ENCODE measurements around the gene NUP210.
"Not testable (repeated sequence)": the region's sequence is repeated elsewhere in the genome, so short reads cannot be mapped to it uniquely, and the experiment has no call there.

The NUP210 gene

DNA sequence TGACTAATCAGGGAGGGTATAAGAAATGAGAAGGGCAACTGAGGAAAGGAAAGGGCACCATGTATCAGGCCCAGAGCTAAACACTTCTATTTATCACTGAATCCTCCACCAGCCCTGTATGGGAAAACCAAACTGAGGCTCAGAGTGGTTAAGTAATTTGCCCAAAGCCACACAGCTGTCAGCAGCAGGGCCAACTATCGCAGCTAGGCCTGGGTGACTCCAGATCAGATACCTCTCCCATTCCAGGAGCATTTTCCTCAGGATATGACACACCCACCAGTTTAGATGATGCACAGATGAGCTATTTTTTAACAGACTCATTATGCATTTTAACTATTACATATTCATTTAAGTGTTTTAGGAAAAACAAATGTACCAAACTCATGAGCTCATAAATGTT lies 14.5 kb downstream of the NUP210 start:
- DNase-seq: no peak

- no peak for DNase-seq
Measured at GRCh38 chr3:13404626-13405452, 15.3 kb downstream of the NUP210 start.

- DNase-seq: no peak
Measured at GRCh38 chr3:13403847-13404246, 16.3 kb downstream of the NUP210 start.

DNA sequence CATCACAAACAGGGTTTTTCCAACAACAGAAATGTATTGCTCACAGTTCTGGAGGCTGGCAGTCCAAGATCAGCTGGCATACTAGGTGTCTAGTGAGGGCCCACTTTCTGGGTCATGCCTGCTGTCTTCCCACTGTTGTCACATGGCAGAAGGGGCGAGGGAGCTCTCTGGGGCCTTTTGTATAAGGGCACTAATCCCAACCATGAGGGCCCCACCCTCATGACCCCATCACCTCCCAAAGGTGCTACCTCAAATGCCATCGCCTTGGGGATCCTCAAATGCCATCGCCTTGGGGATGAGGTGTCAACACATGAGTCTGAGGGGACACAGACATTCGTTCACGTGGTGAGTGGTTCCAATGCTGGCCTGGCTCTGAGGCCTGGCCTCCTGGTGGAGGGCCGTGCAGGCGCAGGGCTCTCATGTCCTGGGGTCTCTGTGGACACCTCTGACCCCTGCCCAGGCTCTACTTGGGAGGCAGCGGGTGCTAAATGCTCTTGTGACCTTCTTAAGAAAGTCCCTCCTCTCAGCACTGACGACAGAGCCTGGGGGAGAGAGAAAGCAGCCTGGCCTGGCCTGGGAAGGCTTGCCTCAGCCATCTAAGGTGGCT lies 16.8 kb downstream of the NUP210 start:
- no peak for DNase-seq

GRCh38 chr3:13401149-13401548 lies 19.0 kb downstream of the NUP210 start:
- DNase-seq: no peak

DNA sequence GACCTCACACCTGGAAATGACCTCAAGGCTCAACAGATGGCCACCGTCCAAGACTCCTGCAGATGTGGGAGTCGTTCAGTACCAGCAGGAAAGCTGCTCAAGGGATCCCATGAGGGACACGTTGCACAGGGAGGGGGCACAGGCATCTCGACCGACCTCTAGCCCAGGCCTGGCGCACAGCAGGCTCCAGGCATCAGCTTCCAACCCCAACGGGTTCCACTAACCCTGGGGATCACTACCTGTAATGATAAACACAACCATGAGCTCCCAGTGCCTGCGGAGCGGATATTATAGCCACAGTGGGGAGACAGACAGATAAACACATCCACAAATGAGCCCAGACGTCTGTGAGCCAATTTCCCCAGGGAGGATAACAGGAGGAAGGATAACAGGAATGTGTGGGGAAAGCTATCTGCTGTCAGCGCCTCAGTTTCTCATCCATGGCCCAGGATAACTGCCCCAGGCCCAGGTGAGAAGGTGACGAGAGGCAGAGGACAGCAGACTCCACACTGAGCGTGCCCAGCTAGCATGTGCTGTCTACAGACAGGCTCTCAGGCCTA lies 19.9 kb downstream of the NUP210 start:
- no peak for DNase-seq

- DNase-seq: no peak
Measured at GRCh38 chr3:13399603-13400002, 20.5 kb downstream of the NUP210 start.

DNA sequence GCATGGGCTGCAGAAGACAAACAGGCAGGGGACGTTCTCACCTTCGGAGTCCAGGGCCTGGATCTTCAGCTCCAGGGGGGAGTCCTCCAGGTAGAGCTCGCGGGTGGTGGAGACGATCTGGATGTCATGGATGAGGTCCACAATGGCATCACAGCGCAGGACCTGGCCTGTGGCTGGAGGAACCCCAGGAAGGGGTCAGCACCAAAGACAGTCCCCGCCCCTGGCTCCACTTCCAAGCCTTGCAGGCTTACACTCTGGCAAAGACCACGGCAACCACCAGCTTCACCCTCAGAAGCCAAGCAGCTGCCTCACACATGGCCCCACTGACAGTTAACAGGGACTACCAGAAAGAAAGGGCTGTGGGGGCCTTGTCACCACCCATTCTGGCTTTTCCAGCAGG lies 22.8 kb downstream of the NUP210 start:
- no peak for DNase-seq

DNA sequence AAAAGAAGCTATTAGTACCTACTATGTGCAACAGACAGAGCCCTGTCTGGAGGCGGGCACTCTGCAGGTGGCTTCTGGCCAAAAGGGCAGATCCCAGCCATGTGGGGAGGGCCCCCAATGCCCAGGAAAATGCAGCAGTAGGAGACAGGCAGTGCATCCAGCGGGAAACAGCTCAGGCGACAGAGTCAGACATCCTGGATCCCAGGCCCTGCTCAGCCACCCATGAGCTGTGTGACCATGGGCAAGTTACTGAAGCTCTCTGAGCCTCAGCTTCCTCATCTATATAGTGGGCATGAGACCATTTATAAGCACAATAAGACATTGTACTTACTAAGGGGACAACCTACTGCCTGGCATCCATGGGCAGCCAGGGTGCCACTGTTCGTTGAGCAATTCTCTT lies 25.8 kb downstream of the NUP210 start:
- DNase-seq: no peak

DNA sequence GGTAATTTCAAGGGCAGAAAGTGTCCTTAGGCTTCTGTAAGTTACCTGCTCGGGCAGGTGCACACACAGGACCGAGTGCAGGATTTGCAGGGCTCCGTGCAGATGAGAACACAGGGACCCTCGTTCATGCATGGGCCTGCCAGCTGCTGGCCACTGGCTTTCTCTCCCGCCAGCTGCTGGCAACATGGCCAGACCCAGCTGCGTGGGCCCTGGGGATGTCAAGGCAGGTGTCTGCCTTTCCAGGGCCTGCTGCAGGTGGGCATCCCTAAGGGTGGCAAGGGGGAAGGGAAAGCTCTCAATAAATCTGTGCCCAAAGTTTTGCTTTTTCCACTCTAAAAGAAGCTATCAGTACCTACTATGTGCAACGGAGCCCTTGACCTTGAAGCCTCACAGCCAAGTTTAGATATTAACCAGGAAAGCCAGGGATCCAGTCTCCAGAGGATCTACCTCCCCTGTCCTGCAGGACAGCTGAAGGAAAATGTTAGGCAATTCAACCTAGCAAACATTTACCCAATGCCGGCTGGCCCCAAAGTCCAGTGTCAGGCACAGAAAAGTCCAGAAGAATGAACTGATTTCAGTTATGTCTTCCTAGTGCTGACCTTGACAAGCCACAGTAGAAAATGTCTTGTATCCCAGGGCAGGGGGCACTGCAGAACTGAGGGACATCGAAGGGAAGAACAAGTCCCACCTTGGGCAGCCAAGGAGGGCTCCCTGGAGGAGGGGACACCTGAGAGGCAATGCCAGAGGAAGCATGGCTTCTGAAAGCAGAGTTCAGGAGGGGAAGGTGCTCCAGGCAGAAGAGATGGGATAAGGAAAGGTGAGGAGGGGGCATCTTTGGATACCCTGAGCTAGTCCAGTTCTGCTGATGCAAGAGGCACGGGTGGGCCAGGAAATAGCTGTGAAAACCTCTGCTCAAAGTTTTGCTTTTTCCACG lies 26.4 kb downstream of the NUP210 start:
- DNase-seq: no peak

DNA sequence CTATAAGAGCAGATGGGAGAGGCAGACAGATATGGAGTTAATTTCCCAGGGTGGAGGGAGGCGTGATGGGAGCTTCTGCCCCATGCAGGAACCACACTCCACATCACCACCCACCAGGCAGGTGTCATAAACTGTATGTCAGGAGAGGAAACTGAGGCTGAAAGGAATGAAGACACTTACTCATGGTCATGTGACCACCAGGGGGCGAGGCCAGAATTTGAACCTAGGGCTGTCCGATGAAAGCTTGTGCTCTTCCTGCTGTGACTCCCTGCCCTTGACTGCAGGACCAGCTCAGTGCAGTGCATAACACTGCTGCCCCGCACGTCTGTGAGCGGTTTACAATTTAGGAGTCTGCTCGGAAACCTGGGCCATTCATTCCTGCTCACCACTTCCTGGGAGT lies 28.8 kb downstream of the NUP210 start:
- no peak for DNase-seq

GRCh38 chr3:13389378-13389777 lies 30.7 kb downstream of the NUP210 start:
- DNase-seq: no peak

DNA sequence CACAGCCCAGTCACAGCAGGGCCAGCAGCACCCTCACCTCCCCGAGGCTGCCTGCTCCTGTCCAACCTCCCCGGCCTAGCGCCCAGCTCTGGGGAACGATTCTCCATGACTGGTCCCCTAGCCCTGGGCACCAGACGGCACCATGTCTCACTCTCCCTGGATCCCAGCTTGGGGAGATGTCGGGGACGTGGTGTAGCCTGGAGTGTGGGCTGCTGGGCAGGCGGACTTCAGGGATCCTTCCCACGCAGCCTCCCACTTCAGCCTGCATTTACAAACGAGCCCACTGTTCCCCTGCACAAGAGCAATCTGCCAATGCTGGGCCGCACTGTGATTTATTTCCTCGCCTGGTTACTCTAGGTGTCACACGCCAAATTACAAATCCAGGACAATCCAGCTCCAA lies 31.3 kb downstream of the NUP210 start:
- no peak for DNase-seq

DNA sequence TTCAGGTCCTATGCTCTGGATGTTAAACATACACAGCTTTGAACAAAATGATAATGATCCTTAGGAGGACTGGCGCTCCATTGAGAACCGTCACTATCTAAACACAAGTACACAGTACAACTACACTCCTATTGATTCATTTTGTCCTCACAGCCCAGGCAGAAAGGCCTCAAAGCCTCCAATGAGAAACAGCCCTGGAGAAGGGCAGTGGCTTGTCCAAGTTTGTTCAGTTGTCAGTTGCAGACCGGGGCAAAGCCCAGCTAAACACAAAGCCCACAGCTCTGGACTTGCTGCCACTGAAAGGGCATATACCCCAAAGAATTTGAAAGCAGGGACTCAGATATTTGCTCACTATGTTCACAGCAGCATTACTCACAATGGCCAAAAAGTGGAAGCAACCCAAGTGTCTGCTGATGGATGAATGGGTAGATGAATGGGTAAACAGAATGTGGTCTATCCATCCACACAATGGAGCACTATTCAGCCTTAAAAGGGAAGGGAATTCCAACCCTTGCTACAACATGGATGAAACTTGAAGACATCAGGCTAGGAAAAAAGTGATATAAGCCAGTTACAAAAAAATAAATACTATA lies 34.7 kb downstream of the NUP210 start:
- no peak for DNase-seq

- no peak for DNase-seq
Measured at GRCh38 chr3:13380971-13381370, 39.2 kb downstream of the NUP210 start.

DNA sequence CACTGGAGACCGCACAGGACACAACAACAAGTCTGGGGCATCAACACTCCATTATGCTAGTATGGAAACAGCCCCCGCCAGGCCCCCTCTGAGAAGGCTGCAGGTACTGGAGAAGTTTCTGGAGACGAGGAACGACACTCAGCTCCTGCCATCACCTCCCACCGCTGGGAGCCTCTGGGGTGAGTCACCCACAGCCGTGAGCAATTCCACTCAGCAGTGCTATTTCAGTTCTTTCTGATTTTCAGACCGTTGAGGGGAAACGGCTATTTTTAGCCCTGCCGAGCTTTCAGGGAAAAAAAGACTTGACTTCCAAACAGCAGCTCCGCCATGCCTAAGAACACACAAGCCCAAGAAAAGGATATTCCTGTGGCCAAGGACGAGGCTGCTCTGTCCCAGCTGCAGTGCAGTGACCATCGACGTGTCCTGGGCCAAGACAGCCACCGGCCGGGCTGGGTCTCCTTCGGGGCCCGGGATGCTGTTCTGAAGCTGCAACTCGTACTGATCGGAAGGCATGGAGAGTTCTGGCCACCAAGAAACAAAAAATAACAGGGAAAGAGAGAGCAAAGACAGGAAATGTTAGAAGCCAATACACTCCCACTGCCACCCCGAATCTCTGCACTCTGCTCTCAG lies 40.8 kb downstream of the NUP210 start:
- no peak for DNase-seq

DNA sequence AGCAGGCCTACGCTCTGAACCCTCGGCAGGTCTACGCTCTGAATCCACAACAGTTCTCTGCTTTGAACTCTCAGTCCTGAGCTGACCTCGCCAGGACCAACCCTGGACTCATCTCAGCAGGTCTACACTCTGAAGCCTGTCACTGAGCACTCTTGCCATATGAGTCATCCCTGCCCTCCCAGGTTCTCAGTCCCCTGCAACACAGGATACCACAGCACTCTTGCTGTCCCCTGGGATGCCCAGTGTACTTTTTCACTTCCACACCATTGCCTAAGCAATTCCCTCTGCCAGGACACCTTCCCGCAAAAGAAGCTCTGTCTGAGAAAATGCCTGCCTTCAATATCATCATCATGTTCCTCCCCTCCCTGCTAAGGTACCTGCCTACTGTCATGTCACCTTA lies 42.0 kb downstream of the NUP210 start:
- no peak for DNase-seq

- not testable (repeated sequence) for DNase-seq
Measured at GRCh38 chr3:13377741-13378140, 42.4 kb downstream of the NUP210 start.

- DNase-seq: no peak
Measured at GRCh38 chr3:13377021-13377420, 43.1 kb downstream of the NUP210 start.

- no peak for DNase-seq
Measured at GRCh38 chr3:13376091-13376490, 44.0 kb downstream of the NUP210 start.

- DNase-seq: no peak
Measured at GRCh38 chr3:13375464-13375863, 44.7 kb downstream of the NUP210 start.

- DNase-seq: no peak
Measured at GRCh38 chr3:13373975-13374586, 46.0 kb downstream of the NUP210 start.

All from DMS 273 treated with DMSO at 0.1 percent for 48 hours (cell line).